ENCODE measurements around the gene PARD3. TPM values are rescaled to one million over a fixed set of nuclear protein-coding genes. Genes with fewer than 3 reads are reported as not detected.
"Not testable (repeated sequence)": the region's sequence is repeated elsewhere in the genome, so short reads cannot be mapped to it uniquely, and the experiment has no call there.

PARD3 gene
- total RNA-seq: 25.3 TPM
- long read RNA-seq, partial matches to known transcripts: 25 of 48 reads
- long read RNA-seq, other reads (novel, unspliced or antisense): 23 of 48 reads

DNA sequence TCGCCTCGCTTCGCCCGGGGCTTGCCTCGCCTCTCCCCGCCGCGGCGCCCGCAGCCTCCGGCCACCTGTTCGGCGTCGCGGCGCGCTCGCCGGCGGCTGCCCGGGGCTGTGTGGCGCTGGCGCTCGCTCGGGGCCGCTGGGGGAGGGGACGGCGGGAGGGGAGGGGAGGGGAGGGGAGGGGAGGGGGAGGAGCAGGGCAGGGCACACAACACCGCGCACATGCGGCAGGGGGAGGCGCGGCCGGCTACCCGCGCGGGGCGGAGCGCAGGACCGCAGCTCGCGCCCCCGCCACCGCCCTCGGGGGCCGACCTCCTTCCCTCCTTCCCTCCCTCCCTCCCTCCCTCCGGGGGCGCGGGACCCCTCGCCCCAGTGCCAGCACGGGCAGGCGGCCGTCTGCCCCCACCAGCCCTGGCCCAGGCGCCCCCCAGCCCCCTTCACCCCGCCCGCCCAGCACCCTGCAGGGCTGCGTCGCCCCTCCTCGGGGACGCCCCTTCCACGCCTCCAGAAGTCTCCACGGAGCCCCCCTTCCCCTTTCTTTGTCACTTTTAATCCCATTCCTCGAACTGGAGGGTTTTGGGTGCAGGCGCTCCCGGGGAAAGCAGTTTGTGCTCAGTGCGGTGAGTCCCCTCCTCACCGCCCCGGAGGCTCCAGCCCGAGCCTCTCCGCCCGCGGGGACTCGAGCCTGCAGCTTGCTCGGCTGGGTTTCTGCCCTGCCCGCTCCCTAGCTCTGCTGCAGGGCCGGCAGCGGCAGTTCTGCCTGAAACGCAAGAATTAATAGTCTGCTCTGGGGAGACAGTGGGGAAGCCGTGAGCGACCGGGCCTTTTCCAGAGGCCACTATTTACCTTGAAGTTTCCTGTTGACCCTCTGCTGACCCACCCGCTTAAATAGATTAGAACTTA lies at the start of gene PARD3:
PARD3 (minus strand) TSS at position 112 of the 900 bp plus-strand sequence. CDS start 301 bp downstream, outside the sequence.
- ATAC-seq (peak; percentile 86), DNase-seq (peak; percentile 84)
- intact Hi-C loops (cut with micrococcal nuclease): loop anchor here (10.0 kb wide), 1 partner anchor 141 kb away; no protein-coding TSS in a partner anchor

DNA sequence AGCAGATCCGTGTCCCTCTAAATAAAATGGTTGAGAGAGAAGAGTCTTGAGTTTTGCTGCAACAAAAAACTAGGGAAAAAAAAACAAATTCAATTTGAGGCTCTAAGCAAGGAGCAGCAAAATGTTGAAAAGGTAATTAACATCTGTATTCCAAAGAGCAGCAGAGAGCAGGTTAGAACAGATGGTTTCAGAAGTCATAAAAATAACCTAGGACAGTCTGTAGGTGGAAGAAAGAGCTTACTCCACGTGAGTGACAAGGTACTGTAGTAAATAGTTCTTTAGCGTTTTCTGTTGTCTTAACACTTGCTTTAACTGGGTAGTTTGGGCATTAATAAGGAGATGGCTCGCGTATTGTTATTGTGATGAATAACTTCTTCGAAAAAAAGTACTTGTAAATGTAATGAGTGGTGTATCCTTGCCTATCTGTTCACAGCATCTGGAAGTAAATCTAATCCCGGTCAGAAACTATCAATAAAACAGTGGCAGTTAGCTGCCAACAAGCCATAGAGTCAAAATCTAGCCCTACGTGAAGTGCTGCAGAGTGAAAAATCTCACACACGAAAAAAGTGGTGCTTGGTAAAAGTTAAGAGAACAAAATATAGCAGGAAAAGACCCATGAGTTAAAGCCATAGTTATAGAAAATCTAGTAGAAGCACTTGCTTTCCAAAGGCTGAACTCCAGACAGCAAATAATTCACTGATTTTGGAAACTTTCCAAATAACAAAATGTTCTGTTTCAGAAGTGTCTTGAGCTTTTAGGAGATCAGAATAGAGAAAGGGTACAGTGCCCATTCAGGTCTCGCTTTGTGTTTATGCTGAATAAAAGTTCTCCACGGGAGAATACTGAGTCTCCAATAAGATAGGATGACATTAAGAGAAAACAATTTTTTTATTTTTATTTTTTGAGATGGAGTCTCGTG lies 49.3 kb upstream of the PARD3 start:
- DNase-seq (no peak), ATAC-seq (peak; percentile 30)
- intact Hi-C loops (cut with micrococcal nuclease): no loop called here

DNA sequence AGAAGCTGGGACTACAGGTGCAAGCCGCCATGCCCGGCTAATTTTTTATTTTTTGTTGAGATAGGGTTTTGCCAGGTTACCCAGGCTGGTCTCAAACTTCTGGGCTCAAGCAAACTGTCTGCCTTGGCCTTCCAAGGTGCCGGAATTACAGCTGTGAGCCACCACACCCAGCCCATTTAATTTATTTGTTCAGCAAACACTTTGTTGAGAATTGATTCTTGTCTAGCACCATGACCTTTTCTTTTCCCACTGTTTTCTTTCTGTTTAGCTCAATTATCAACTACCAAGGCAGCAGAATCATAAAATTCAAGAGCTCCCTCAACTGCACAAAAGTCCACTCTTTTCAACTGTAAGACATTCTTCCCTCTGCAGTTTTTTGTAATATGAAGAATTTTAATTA lies 47.8 kb upstream of the PARD3 start:
- no peak for DNase-seq
- intact Hi-C loops (cut with micrococcal nuclease): no loop called here
- ATAC-seq: no peak

DNA sequence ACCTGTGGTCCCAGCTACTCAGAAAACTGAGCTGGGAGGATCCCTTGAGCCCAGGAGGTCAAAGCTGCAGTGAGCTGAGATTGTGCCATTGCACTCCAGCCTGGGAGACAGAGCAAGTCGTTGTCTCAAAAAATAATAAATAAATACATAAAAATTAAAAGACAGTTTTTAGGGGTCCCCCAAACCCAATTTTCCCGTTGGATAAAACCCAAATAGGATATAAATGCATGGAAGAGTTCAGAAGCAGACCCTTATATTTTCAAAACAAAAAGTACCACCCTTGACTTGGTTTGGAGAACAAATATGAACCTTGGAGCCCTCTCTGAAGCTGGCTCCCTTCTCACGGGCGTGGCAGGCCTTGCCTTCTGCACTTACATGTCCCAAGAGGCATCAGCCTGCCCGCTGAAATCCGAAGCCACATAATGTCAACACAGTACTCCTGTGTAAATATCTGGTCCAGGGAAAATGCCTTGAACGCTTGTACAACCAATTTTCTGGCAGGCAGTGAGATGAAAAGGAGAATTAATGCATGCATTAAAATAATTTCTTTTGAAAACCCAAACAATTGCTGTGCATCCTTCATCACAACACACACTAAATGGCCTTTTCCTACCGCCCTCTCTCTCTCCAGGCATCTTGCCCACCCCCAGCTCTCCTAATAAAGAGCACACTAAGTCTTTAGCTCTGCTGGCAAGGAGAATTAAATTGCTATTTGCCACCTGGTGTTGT lies 46.4 kb upstream of the PARD3 start:
- peak; percentile 40 for DNase-seq
- peak; percentile 45 for ATAC-seq
- intact Hi-C loops (cut with micrococcal nuclease): no loop called here

DNA sequence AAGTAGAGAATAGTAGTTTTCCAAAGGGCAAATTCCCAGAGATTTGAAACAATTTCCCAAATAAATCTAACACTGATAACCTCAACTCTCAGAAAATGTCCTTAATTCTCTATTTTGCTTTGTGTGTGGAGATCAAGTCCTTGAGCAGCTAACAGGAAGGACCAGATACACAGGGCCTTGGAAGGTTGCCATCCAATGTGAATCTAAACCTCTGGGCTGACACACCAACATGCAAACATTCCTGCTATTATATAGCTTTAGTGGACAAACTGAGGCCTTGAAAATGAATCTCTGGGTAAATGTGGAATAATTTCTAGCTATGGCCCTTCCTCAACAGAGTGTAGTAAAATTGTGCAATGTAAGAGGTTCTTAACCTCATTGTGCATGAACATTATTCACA lies 44.1 kb upstream of the PARD3 start:
- DNase-seq: no peak
- no peak for ATAC-seq

DNA sequence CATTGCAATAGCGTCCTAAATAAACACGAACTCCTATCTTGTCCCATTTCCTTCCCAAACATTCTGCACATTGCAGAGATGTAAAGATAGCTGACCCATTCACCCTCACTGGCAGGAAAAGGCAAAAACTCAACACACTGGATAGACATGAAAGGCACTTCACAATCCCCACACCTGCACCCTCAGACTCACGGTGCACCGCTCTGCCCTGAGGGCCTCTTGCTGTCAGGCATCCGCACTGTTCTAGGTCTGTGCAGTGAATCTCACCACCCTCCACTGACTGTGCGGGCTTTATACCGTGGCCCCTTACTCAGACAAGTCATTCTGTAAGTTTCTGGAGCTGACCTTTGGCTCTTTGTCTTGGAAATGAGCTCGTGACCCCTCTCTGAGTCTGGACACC lies 42.9 kb upstream of the PARD3 start:
- DNase-seq (no peak), ATAC-seq (no peak)
- intact Hi-C loops (cut with micrococcal nuclease): no loop called here

More for the DNA sequence above, 44.1 kb upstream of the PARD3 start:
- intact Hi-C loops (cut with micrococcal nuclease): no loop called here

DNA sequence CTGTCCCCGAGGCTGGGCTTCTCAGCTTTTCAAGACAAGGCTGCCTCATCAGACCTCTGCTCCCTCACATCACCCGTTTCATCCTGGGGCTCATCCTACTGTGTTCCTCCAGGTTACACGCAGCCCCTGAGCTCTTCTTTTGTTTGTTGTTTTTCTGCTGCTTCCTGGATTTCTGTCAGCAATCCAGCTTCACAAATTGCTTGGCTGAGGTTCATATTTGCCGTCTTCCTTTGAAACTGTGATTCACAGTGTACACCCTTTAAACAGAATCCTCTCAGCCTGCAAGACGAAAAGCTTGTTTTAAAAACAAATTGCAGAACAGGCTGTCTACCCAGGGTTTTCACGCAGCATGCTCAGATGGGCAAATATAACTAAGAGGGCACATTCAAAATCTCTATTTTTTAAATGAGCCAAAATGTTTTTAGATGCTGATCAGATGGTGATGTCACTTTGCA lies 39.1 kb upstream of the PARD3 start:
- ATAC-seq: peak; percentile 26
- intact Hi-C loops (cut with micrococcal nuclease): no loop called here
- DNase-seq: no peak

DNA sequence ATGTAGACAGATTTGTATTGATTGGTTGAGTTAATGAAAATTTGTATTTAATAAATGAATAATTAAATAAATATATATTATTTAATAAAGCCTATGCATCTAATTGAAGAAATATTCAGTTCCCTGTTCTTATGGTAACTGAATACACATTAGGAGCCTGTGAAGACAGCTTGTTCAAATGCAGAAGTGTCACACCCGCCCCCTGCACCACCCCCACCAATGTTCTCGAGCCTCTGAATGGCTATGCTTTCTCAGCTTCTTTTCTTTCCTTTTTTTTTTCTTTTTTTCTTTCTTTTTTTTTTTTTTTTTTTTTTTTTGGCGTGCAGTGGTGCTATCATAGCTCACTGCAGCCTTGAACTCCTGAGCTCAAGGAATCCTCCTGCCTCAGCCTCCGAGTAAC lies 38.3 kb upstream of the PARD3 start:
- no peak for ATAC-seq
- intact Hi-C loops (cut with micrococcal nuclease): no loop called here
- DNase-seq: no peak

DNA sequence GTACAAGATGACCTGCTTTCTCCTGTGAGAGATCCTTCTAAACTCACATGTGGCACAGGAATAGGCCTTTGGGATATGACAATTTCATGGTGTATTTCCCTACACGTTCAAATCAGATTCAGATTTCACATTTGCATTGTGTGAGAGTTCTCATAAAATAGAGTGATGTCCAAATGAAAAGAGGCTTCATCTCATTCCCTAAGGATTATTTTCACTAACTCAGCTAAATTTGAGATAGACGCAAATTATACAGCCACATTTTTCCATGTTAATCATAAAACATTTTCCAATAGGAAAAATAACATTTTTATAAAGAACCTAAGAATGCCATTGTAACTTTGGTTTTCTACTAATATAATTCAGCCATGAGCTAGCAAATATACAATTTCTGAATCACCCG lies 35.5 kb upstream of the PARD3 start:
- no peak for ATAC-seq
- DNase-seq: no peak
- intact Hi-C loops (cut with micrococcal nuclease): no loop called here

DNA sequence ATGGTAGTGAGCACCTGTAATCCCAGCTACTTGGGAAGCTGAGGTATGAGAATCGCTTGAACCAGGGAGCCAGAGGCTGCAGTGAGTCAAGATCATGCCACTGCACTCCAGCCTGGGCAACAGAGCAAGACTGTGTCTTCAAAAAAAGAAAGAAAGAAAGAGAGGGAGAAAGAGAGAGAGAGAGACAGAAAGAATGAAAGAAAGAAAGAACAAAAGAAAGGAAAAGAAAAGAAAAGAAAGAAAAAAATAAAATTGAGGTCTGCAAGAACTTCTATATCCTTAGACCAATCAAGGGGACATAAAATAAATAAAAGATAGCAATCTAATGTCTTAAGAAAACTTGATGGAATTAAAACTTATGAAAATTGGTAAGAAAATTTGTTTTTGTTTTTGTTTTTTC lies 34.9 kb upstream of the PARD3 start:
- no peak for ATAC-seq
- intact Hi-C loops (cut with micrococcal nuclease): no loop called here
- DNase-seq: no peak

DNA sequence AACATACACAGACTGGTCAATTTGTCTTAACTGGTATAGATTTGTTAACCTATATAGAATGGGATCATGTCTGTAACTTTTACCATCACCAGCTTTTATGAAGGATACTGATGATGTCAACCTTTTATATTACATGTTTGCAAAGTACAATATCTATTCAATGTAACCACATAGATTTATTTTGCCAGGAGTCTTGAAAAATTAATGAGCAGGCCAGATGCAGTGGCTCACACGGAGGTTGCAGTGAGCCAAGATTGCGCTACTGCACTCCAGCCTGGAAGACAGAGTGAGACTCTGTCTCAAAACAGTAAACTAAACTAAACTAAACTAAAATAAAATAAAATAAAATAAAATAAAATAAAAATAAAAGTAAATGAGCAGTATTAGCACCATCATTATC lies 30.0 kb upstream of the PARD3 start:
- no peak for DNase-seq
- no peak for ATAC-seq
- intact Hi-C loops (cut with micrococcal nuclease): no loop called here

DNA sequence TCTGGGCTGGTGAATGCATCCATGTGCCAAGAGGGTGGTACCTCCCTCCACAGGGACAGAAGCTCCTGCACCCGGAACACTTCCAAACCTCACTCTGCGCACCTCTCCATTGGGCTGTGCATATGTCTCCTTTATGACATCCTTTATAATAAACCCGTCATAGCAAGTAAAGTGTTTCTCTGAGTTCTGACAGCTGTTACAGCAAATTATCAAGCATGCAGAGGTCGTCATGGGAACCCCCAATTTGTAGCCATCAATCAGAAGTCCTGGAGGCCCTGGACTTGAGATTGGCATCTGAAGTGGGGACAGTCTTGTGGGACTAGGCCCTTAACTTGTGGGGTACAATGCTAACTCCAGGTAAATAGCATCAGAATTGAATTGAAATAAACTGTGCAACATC lies 29.4 kb upstream of the PARD3 start:
- intact Hi-C loops (cut with micrococcal nuclease): no loop called here
- DNase-seq (no peak), ATAC-seq (no peak)

DNA sequence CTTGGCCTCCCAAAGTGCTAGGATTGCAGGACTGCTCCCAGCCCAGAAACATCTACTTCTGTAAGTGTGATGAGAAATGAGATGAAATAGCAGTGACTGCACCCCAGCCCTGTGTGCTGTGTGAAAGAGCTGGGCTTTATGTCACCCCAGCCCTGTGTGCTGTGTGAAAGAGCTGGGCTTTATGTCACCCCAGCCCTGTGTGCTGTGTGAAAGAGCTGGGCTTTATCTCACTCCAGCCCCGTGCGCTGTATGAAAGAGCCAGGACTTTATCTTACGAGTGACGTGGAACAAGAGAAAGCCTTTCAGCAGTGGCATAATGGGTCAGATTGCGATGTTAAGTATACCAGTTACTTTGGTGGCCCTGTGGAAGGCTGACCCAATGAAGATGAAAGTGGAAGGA lies 28.4 kb upstream of the PARD3 start:
- intact Hi-C loops (cut with micrococcal nuclease); DNase-seq; ATAC-seq: not testable (repeated sequence)

DNA sequence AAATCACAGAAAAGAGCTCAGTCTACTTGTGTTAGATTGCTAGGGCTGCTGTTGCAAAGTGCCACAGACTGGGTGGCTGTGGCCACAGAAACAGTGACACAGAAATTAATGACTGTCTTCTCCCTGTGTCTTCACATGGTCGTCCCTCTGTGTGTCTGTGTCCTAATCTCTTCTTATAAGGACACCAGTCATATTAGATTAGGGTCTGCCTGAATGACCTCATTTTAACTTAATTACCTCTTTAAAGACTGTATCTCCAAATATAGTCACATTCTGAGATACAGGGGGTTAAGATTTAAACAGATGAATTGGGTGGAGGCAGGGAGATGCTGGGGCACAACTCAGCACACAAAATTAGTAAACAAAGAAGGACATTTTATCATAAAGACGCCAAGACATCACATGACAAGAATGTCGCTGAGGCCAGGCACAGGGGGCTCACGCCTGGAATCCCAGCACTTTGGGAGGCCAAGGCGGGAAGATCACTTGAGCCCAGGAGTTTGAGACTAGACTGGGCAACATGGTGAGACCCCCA lies 23.3 kb upstream of the PARD3 start:
- DNase-seq (no peak), ATAC-seq (no peak)
- intact Hi-C loops (cut with micrococcal nuclease): no loop called here

DNA sequence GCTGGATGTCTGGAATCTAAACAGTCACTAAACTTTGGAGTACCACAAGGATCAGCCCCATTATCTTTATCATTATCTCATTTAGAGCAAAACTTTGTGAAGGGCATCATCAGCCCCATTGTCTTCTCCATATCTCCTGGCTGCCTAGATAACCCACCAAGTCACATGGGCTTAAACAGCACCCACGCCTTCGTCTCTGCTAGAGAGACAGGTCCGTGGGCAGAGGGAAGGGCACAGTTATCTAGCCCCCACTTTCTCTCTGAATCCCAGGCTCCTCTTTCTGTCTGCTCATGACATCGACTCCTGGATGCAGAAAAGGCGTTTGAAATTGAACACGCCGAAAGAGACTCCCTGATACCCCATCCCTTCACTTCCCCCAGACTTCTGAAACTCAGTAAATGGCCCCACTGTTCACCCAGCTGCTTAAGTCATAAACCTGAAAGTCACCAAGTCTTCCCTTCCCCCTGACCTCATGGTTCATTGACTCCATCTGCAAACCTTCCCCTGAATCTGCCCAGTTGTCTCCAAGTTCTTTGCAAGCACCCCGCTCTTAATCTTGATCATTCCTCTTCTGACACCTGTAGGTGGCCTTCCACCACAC lies 20.9 kb upstream of the PARD3 start:
- intact Hi-C loops (cut with micrococcal nuclease): no loop called here
- DNase-seq: no peak
- no peak for ATAC-seq

DNA sequence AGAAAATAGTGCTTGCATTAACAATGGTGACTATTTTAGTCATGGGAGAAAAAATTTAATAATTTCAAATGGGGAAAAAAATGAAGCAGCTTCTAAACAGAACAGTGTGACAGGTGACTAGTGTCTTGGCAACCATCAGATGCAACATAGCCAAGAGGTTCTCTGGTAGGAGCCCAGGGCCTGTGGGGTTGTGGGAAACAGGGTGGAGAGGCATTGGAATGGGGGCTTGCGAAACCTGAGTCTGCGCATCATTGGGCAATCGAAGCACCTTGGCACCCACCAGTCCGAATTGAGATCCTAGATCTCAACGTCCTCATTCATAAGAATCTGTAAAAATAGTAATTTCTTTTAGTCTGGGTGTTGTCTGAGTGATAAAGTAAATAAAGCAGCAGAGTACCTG lies 19.2 kb upstream of the PARD3 start:
- ATAC-seq: no peak
- DNase-seq: no peak
- intact Hi-C loops (cut with micrococcal nuclease): no loop called here

DNA sequence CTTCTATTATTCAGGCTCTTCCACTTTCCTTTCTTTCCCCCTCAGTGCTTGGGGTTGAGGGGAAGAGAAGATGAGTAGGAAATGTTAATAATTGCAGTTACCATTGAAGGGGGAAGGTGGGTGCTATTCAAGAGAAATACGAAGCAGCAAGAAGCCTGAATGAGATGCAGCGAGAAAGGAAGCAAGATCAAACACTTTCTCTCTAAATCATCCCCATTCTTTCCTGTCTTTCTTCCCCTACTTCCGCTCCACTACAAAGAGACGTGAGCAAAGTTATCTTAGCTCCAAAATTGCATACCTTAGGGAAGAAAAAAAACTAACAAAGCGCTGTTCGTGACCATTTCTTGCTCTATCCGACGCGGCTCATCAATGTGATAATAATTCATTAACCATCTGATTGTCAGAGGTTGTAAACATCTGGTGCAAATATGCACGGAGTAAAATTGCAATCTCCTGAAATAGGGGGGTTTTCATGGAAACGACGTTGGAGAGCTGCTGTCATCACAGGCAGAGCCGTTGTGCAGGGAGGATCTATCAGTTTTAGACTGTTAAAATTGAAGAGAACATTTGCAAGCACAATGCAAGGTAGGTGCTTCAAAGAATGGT lies 15.2 kb upstream of the PARD3 start:
- intact Hi-C loops (cut with micrococcal nuclease): no loop called here
- no peak for DNase-seq
- ATAC-seq: no peak
